OCI-LY3 (cell line): ENCODE results near the gene TBX4.

ENCODE experiments used
- CTCF ChIP-seq: fragments of 200-600, 300-600 bp; sonication (generic); IDR thresholded peaks from 2 replicates; pipeline ENCODE4 v1.5.1; 2014; ENCODE audit warnings: antibody characterized with exemption, low read length, low read depth
- EZH2phosphoT487 ChIP-seq: fragments of 200-600 bp; shearing (Covaris generic); IDR thresholded peaks from 2 replicates; pipeline ENCODE4 v1.6.1; 2018; ENCODE audit warnings: antibody characterized with exemption, mixed run types, low read depth

- TF ChIP-seq CTCF (no peak), EZH2phosphoT487 (no peak)
Measured at GRCh38 chr17:61485067-61485775, 33.0 kb downstream of the TBX4 start.
